HG03108 (cell line): ENCODE results near the gene CELSR1.

Source experiments
- ATAC-seq: cut with Tn5 transposase; IDR thresholded peaks from one replicate; pipeline ENCODE4 v1.9.1; 2021; ENCODE audit warnings: moderate library complexity; ENCODE audit not compliant: unreplicated experiment

CELSR1 gene

DNA sequence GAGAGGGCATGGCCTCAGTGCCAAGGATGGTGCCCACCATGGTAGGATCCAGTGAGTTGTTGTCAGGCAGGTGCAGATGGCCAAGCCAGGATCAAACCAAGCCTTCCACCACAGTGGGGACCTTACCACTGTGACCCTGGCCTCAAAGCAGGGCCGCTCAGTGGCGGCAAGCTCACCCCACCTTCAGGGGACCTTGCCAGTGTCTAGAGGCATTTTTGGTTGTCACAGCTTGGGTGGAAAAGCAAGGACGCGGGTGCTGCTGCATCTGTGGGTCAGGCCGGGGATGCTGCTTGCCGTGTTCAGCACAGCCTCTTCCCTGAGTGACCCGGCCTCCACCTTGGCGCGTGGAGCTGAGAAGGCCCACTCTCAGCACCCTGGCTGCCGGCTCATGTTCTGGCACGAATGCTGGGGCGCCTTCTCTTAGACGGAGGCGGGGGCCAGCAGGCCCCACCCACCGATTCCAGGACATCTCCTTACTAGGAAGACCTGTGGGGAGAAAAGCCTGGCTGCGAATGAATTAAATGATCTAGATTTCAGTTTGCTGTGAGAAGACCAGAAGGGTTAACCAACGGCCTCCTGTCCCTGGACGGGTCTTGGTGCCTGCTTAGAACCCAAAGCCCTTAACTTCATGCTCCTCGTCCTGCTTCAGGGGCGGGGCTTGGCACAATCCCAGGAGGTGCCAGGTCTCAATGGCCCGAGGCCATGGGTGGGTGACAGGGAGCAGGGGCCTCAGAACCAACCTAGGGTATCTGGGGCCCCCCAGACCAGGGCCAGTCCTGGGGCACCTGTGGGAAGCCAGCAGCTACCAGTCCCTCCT lies 183.0 kb downstream of the CELSR1 start:
- ATAC-seq = no peak

DNA sequence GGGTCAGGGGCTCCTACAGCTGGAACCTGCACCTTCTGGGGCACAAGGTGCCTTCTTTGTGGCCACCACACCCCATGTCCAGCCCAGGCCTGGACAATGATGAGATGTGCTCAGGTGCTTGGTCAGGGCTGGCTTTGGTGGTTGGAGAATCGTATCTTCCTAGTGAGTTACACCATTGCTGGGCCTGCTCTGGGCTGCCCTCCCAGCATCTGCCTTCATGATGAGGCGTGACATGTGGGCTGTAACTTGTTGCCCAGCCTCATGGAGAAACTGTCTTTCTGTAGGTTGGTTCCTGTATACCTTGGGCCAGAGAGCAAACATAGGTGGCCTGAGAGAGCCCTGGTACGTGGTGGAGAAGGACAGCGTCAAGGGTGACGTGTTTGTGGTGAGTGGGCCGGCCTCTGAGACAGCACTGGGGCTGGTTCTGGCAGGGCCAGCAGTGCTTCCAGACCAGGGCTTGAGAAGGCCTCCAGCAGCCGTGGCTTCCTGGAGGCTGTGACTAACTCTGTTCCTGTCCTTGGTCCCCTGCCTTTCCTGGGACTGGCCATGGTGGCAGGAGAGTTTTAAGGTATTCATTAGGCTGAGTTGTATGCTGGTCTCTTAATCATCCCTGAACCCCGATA lies 183.8 kb downstream of the CELSR1 start:
- no peak for ATAC-seq

DNA sequence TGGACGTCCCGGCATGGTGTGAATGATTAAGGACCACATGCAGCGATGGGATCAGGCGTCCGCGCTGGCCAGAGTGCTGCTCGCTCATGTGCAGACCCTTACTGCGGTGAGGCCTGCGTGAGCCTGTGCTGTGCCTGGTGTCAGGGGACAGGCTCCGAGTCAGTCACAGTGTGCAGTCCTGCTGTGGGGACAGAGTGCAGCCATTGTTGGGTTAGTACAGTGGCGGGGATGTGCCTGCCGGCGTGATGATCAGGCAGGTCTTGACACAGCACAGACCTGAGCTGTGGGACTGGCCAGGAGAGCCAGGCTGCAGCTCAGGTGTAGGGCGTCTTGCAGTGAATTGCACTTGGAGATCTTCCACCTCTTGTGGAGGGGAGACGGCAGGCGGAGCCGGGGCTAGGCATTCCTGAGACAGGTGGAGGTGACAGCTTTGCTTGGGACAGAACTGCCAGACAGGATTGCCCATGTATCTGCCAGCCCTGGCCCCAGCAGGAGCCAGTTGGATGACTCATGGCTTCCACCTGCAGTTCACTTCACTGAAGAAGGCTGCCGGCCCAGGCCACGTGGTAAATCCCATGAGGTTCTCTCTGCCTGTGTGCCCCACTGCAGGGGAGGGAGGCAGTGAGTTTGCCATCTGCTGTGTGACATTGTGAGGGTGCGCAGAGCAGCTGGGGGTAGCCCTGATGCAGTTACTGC lies 184.6 kb downstream of the CELSR1 start:
- no peak for ATAC-seq

DNA sequence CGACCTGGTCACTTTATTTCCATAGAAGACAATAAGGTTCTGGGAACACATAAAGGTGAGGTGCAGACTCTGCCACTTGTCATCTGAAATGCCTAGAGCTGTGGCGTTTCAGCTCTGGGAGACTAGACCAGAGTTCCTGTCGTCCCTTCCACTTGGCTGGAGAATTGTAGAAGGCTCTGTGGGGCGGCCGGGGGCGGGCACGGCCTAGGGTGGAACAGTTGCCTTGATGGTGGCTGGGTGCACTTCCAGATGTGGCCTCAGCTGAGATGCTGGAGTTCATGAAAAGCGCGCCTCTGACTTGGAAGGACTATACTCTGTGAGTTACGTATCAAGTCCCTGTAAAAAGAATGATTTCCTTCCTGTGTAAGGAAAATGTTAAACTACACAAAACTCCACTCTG lies 185.1 kb downstream of the CELSR1 start:
- no peak for ATAC-seq

DNA sequence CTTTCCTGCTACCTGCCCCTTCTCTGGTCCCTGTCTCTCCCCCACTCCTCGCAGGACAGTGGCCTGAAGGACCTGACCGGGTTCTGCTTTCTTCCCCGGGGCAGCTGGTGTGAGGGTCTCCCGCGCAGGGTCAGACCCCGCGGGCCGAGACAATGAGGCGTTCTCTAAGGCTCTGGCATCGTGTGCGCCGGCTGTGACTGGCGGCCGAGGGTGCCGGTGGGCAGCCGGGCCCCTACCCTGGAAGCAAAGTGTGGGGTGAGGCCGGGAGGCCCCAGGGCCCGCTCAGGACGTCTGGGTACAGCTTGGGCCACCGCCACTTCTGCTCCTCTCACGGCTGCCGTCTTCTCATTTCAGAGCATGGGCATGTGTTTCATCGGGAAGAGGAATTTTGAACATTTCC lies 185.7 kb downstream of the CELSR1 start:
- ATAC-seq = no peak

DNA sequence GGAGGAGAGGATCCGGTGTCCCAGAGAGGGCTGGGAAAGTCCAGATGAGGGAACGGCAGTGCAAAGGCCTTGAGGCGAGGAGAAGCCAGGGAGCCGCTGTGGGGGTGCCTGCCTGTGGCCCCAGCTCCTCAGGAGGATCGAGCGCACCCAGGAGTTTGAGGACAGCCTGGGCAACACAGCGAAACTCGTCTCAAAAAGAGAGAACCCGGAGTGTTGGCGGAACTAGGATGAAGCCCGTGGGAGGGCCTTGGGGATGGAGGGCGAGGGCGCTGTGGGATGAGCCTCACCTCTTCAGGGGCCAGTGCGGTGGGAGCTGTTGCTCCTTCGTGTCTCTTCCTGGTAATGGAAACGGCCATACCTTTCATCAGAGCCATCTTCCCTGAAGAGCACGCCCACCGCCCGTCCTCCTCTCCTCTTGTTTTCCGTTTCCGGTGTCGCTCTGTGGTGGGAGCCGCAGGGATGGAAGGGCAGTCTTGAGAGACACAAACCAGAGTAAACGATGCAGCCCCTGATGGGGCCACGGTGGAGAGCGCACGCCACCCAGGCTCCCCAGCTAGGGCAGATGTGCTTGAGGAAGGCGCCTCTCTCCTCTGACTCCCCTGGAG lies 186.2 kb downstream of the CELSR1 start:
- no peak for ATAC-seq

DNA sequence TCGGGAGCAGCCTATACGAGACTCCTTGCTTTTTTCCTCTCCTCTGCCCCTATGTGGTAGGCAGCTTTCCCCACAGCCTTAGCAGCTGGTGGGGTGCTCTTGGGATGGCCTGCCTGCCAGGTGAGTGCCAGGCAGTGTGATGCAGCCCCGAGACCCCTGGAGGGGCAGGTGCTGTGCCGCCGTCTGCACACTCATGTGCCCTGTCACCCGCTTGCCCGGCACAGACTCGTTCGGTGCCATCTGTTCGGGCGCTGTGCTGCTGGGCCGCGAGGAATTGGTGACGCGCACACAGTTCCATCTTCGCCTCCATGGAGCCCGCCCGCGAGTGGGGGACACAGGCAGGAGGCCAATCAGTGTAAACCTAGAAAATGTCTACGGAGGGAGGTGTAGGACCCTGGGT lies 186.8 kb downstream of the CELSR1 start:
- ATAC-seq = no peak

DNA sequence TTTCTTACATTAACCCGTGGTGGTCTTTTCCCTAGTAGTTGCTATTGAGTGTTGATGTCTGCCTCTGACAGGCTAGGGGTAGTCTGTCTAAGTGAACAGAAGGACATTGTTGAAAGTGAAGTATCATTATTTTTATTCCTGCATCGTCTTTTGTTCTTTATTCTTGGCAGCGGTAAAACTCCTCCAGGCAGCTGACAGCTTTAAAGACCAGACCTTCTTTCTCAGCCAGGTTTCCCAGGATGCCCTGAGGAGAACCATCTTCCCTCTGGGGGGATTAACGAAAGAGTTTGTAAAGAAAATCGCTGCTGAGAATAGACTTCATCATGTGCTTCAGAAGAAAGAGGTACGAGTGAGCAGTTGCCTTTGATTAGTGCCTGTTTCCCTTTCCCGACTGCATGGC lies 187.3 kb downstream of the CELSR1 start:
- no peak for ATAC-seq

DNA sequence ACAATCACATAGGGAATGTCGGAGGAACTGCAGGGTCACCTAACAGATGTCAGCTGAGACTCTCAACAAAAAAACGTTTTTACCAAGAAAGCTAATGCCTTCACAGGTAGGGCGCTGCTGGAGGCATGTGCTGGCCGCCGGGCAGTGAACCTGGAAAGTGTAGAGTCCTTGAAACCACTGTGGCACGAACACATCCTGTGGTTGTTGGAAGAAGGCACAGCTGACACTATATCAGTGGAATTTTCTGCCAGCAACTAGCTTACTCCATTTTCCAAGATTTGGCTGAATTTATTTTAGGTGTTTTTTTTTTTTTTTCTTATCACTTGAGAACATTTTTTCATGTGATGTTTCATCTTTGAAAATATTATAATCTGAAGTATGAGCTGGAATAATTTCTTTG lies 187.7 kb downstream of the CELSR1 start:
- ATAC-seq = no peak

DNA sequence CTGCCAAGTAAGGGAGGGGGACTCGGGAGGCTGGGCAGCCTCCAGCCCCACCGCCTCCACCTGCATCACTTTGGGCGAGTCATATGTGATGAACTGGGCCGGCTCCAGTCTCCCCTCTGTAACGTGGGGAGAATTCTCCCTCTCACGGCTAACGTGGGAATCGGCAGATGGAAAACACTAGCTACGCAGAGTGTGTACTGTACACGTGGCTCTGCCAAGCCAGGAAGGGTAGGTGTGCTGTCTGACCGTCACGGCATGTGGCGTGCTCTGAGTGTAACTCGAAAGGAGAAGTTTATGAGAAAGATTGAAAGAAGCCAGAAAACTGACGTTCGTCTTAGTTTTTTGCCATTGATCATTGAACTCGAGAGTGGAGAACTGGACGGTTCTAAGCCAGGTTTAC lies 188.2 kb downstream of the CELSR1 start:
- no peak for ATAC-seq

DNA sequence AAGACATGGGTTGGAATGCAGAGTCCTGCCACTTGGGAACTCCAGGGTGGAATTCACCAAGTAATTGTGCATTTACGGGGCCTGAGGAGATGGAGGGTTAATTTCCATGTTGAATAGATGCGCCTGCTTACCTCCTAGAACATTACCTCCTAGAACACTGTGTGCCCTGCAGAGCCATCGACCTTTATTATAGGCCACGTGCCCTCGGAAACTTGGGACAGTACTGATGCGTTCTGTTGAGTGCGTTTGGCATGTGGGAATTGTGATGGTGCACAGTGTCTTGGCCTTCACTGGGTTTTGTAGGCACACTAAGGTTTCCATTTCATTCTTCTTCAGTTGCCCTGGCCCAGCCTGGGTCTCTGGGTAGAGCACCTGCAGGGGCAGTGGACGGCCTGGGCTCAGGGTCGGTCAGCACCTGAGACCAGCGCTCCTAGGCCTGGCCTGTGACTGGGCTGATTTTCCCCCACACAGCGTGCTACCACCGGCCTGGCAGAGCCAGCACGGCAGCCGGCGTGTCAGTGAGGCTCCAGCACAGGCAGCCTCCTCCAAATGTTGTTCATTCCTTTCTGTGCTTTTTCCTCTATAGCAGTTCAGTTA lies 189.2 kb downstream of the CELSR1 start:
- ATAC-seq = no peak

DNA sequence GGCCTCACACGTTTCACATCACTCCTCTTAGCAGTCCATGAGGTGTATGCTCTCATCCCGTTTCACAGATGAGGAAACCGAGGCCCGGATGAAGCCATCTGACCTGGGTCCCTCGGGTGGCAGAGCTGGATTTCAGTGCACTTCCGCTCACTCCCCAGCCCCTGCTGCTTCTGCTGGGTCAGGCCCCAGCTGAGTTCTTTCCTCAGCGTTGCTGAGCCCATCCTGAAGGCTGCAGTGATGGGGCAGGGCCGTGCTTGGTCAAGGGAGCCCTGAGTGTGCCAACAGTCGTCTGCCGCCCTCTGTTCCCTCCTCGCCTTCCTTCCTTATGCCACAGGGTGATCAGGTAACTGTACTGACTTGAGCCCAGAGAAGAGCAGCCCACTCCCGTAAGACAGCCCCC lies 189.8 kb downstream of the CELSR1 start:
- no peak for ATAC-seq

DNA sequence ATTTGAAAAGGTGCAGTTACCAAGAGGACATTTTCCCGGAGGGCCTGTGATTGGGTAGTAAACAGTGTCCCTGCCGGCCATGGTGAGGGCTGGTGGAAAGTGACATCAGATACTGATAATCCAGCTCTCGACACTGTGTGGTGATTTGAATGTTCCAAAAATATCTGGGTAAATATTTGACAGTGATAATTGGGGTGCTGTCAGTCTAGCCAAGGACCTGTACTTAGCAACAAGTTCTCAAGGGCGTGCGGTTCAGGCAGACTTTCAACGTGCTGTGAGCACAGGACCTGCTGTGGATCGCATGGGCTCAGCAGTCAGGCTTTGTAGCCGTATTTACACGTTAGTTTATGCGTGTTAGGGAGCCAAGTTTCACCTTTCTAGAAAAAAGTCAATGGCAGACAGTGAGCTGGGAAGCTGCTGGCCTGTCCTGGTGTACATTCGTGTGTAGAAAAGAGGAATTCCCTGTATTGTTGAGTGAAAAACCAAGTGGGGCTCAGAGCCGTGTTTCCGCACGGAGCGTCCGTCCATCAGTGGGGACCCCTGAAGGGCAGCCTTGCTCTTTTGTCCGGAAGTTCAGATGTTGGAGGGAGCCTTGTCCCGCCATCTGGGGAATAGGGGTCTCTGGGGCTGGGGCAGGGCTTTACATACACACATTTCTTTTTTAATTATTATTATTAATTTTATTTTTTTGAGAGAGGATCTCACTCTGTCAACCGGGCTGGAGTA lies 190.6 kb downstream of the CELSR1 start:
- ATAC-seq = no peak

DNA sequence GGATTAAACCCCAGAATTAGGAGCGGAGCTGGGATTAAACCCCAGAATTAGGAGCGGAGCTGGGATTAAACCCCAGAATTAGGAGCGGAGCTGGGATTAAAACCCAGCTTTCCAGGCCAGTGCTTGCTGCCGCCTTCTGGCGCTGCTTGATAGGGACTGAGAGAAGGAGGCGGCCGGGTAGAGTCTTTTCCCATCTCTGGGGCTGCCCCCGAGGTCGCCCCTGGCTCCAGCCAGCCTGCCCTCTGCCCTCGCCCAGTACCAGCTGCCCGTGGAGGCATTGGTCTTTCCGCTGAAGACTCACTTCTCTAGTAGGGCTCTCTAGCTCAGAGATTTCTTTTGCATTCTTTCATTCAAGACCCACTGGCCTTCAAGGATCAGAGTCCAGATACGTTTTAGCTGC lies 196.7 kb downstream of the CELSR1 start:
- no peak for ATAC-seq

DNA sequence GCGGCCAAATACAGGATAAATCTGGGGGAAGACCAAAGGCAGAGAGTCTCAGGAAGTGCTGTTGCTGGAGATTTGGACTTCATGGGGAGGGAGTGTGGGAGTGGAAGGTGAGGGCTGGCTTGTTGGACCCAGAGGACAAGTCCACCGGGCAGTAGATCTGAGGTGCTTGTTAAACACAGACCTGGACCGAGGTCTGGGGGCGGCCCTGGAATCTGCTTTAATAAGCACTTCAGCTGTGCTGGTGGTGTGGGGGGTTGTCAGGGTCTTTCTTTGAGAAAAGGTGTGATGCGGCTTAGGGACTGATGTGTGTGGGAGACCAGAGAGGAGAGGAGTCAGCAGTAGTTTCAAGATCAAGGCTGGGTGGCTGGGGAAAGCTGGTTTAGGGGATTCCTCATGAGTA lies 197.5 kb downstream of the CELSR1 start:
- no peak for ATAC-seq

DNA sequence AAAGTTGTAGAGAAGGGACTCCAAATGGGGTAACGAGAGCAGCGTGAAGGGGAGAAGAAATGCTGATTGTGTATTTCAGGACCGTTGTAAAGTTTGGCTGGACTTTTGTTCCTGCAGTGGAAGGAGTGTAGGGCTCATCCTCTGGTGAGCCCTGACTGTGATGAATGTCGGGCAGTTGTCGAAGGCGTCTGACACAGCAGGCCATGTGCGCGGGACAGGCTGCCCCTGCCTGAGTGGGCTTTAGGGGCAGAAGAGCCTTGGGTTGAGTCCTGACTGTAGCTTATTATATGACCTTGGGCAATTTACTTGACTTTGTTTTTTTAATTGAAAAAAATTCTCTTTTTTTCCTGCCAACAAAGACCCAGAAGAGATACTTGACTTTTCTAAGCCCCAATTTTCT lies 198.8 kb downstream of the CELSR1 start:
- no peak for ATAC-seq

DNA sequence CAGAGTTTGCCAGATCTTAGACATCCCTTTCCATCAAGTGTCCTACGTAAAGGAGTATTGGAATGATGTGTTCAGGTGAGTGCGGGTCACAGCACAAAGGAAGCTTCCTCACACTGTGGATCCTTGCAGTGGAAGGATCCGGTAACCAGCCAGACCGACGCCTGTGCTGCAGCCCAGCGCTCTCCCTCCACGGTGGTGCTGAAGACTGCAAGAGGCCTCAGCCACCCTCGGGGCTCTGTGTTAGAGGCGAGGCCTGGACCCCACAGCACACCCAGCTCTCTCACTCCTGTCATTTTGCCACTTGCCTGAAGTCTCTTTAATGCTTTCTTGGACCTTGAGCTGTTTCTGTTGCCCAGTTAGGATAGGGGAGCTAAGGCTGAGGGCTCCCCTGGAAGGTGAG lies 199.6 kb downstream of the CELSR1 start:
- ATAC-seq = no peak

DNA sequence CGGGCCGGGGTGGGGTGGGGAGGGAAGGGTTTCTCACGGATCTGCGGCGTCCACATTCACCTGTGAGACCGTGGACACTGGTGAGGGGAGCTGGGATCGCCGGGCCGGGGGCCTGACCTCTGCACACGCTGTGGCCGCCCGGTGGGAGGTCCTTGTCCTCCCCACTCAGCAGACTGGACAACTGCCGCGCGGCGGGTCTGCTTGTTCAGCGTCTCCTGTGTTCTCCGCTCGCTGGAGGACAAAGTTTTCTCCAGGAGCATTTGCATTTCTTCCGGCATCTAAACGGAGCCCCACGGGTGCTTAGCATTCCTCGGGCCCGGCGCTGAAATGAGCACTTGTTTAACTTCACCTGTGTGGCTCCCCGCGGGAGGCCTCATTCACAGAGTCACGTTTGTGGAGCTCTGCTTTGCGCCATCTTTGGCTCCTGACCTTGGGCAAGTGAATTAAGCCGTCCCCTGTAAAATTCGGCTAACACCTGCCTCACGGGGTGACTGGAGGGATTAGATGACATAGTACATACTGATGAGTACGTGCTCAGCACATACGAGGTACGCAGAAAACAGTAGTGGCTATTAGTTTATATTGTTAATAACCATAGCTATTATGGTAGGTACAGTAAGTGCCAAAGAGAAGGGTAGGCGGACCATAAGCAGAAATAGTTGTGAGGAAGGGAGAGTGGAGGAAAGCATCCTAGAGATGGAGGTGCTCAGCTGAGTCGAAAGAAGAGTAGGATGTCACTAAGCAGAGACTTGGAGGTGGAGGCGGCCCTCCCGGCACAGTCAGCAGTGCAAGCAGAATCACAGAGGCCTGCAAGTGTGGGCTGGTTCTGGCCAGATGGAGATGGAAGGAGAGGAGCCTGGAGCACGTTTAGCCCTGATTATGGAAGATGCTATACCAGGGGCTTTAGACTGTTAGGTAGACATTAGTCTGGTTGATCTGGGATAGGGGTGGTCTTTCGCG lies 201.0 kb downstream of the CELSR1 start:
- ATAC-seq = no peak
